IMR-90 (cell line): ENCODE results near the gene CYP19A1. TPM values are rescaled to one million over a fixed set of nuclear protein-coding genes. Genes with fewer than 3 reads are reported as not detected.
"Not testable (repeated sequence)": the region's sequence is repeated elsewhere in the genome, so short reads cannot be mapped to it uniquely, and the experiment has no call there.

Experiments
- ATAC-seq: fragments of 200-7000 bp; cut with Tn5 transposase; 2 replicates; pipeline ENCODE4 v1.9.1; 2020; ENCODE audit warnings: low read depth, mild to moderate bottlenecking, moderate library complexity
- BruUV-seq: library from RNA; stranded (reverse); fragments of 400-500 nt; replicated peaks from 2 replicates; lab custom pipeline; 2021; lab: Mats Ljungman, UMichigan
- CTCF ChIA-PET: fragments of 300-600 bp; formaldehyde crosslinking; extraction: SDS; loops from one replicate; lab custom pipeline; 2021; ENCODE audit warnings: antibody characterized with exemption; lab: Yijun Ruan, JAX
- POLR2A ChIA-PET: fragments of 300-600 bp; sonication (Branson Sonifier 250); formaldehyde crosslinking; loops from one replicate; lab custom pipeline; 2022; ENCODE audit warnings: antibody characterized with exemption; ENCODE audit not compliant: unreplicated experiment; lab: Charles Lee
- DNase-seq: peaks from one replicate; pipeline ENCODE4 v3.0.0; 2013
- H2AFZ ChIP-seq: replicated peaks from 2 replicates; pipeline ENCODE3; 2013; ENCODE audit warnings: low read length, mild to moderate bottlenecking; ENCODE audit not compliant: poor library complexity
- H2AK5ac ChIP-seq: 2 replicates; pipeline ENCODE4 v1.6.1; 2013; ENCODE audit warnings: low read depth, low read length, inconsistent platforms
- H2AK9ac ChIP-seq: replicated peaks from 2 replicates; pipeline ENCODE3; 2013; ENCODE audit warnings: mild to moderate bottlenecking, low read depth, low read length, moderate library complexity; ENCODE audit not compliant: poor library complexity
- H2BK120ac ChIP-seq: 2 replicates; pipeline ENCODE4 v1.6.1; 2013; ENCODE audit warnings: low read depth, low read length, inconsistent platforms
- H2BK15ac ChIP-seq: 3 replicates; pipeline ENCODE4 v1.6.1; 2013; ENCODE audit warnings: low read depth, low read length, inconsistent platforms
- H2BK20ac ChIP-seq: 2 replicates; pipeline ENCODE4 v1.6.1; 2013; ENCODE audit warnings: low read depth, mild to moderate bottlenecking, inconsistent platforms, low read length, moderate library complexity
- H2BK5ac ChIP-seq: 2 replicates; pipeline ENCODE4 v1.6.1; 2013; ENCODE audit warnings: mild to moderate bottlenecking, low read depth, low read length, inconsistent platforms; ENCODE audit not compliant: poor library complexity, severe bottlenecking
- H3K14ac ChIP-seq: replicated peaks from 2 replicates; pipeline ENCODE4 v1.6.1; 2013; ENCODE audit warnings: low read depth, low read length, inconsistent platforms
- H3K18ac ChIP-seq: 2 replicates; pipeline ENCODE4 v1.6.1; 2013; ENCODE audit warnings: low read depth, low read length, control low read depth
- H3K23ac ChIP-seq: 2 replicates; pipeline ENCODE4 v1.6.1; 2013; ENCODE audit warnings: low read depth, low read length, inconsistent platforms
- H3K27ac ChIP-seq: 2 replicates; pipeline ENCODE4 v1.5.1; 2013; ENCODE audit warnings: mild to moderate bottlenecking, control low read depth, low read length; ENCODE audit not compliant: insufficient read depth
- H3K27me3 ChIP-seq: 2 replicates; pipeline ENCODE4 v1.6.1; 2013; ENCODE audit warnings: low read length; ENCODE audit not compliant: control insufficient read depth, insufficient read depth
- H3K36me3 ChIP-seq: 2 replicates; pipeline ENCODE4 v1.6.1; 2013; ENCODE audit warnings: low read length, mixed read lengths; ENCODE audit not compliant: control insufficient read depth, insufficient read depth
- H3K4ac ChIP-seq: 2 replicates; pipeline ENCODE4 v1.6.1; 2013; ENCODE audit warnings: low read depth, low read length, inconsistent platforms
- H3K4me1 ChIP-seq: 2 replicates; pipeline ENCODE4 v1.6.1; 2013; ENCODE audit warnings: low read length, mixed read lengths; ENCODE audit not compliant: control insufficient read depth, insufficient read depth
- H3K4me2 ChIP-seq: 2 replicates; pipeline ENCODE4 v1.6.1; 2013; ENCODE audit warnings: low read depth, mild to moderate bottlenecking, control low read depth, low read length, moderate library complexity
- H3K4me3 ChIP-seq: 2 replicates; pipeline ENCODE4 v1.5.1; 2013; ENCODE audit warnings: low read depth, mild to moderate bottlenecking, control low read depth, low read length, moderate library complexity; ENCODE audit not compliant: insufficient read depth
- H3K56ac ChIP-seq: 2 replicates; pipeline ENCODE4 v1.6.1; 2013; ENCODE audit warnings: low read length, inconsistent platforms; ENCODE audit not compliant: insufficient read depth; ENCODE audit errors: extremely low read depth
- H3K79me1 ChIP-seq, 2 experiments: 2 replicates each; pipeline ENCODE4 v1.6.1; 2013; ENCODE audit warnings: low read length in 2 of 2, inconsistent platforms in 1 of 2, low read depth in 1 of 2
- H3K9ac ChIP-seq: 2 replicates; pipeline ENCODE4 v1.6.1; 2013; ENCODE audit warnings: low read depth, low read length, control low read depth
- H3K9me1 ChIP-seq: 2 replicates; pipeline ENCODE4 v1.6.1; 2013; ENCODE audit warnings: low read length, inconsistent platforms; ENCODE audit not compliant: insufficient read depth
- H3K9me3 ChIP-seq: 2 replicates; pipeline ENCODE4 v1.6.1; 2013; ENCODE audit warnings: low read length; ENCODE audit not compliant: control insufficient read depth, insufficient read depth
- H4K20me1 ChIP-seq: 2 replicates; pipeline ENCODE4 v1.6.1; 2013; ENCODE audit warnings: low read length, inconsistent platforms; ENCODE audit not compliant: insufficient read depth
- H4K5ac ChIP-seq: 2 replicates; pipeline ENCODE4 v1.6.1; 2013; ENCODE audit warnings: mild to moderate bottlenecking, low read depth, low read length, control low read depth
- H4K8ac ChIP-seq, 2 experiments: 2 replicates each; pipeline ENCODE4 v1.6.1; 2013; ENCODE audit warnings: low read depth in 2 of 2, low read length in 2 of 2, control low read depth in 1 of 2, inconsistent platforms in 1 of 2
- H4K91ac ChIP-seq: 2 replicates; pipeline ENCODE4 v1.6.1; 2013; ENCODE audit warnings: low read depth, low read length, inconsistent platforms; ENCODE audit not compliant: insufficient read depth
- WGBS, 2 experiments: methylation state at CpG; one replicate each; pipeline versions ENCODE4 v1.1.5 to v1.1.7; 2013; ENCODE audit warnings: missing lambda C conversion rate in 2 of 2; ENCODE audit not compliant: insufficient read length in 1 of 2; ENCODE audit errors: extremely low coverage in 2 of 2; 5-methylcytosine and 5-hydroxymethylcytosine counted together
- dilution Hi-C: fragments of 300-500 bp; cut with HindIII; formaldehyde crosslinking; loops from one replicate; pipeline ENCODE4 v1.14.3; 2018; ENCODE audit warnings: low sequenced_read_pairs; ENCODE audit not compliant: unreplicated experiment
- in situ Hi-C: fragments of 300-500 bp; cut with MboI; formaldehyde crosslinking; loops from 3 replicates; pipeline ENCODE4 v1.14.3; 2019; ENCODE audit warnings: low sequenced_read_pairs, inconsistent platforms, mixed read lengths
- intact Hi-C: fragments of 100-400 bp; cut with micrococcal nuclease; formaldehyde crosslinking; loops from 2 replicates; pipeline ENCODE4 v1.10.0; 2022
- polyA plus RNA-seq, 3 experiments: library from polyadenylated mRNA; depleted of rRNA; stranded (reverse); fragments of >200 nt; gene quantifications; 2 replicates each; pipeline ENCODE4 v1.2.3, GENCODE V29; 2012; ENCODE audit warnings: low replicate concordance in 1 of 3
- total RNA-seq: library from RNA; depleted of rRNA; stranded (reverse); fragments of >200 nt; gene quantifications from 2 replicates; pipeline ENCODE4 v1.2.3, GENCODE V29; 2012

Gene CYP19A1
- total and polyA plus RNA-seq, 2 of the 4 experiments (the other 2 are of a cell fraction) = not detected

DNA sequence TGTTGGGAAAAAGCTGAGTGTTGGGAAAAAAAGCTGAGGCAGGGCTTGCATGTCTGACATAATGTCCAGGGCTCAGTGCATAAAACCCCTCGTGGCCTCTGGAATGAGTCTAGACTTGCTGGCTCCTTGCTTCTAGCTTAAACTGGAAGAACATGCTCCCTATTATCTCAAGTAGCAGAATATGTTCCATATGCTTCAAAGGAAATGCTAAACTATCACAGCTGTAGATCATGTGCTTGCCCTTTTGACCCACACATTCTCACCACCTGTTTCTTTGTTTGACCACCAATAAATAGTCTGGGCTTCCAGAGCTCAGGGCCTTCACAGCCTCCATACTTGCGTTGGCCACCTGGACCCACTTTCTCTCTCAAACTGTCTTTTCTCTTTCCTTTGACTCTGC lies 56.2 kb downstream of the CYP19A1 start:
- H3K23ac ChIP-seq, H2BK120ac ChIP-seq, BruUV-seq, ATAC-seq, H2AFZ ChIP-seq, H2BK20ac ChIP-seq, H4K5ac ChIP-seq, H2AK9ac ChIP-seq, H4K20me1 ChIP-seq, H3K4me3 ChIP-seq, H3K9ac ChIP-seq, dilution Hi-C loops, H3K79me1 ChIP-seq, H2BK5ac ChIP-seq, H4K91ac ChIP-seq, H3K9me1 ChIP-seq, H3K27ac ChIP-seq, H3K36me3 ChIP-seq, H2BK15ac ChIP-seq, H3K4me1 ChIP-seq, H2AK5ac ChIP-seq, in situ Hi-C loops, H3K18ac ChIP-seq, H3K56ac ChIP-seq, H3K14ac ChIP-seq, H3K9me3 ChIP-seq, H3K4ac ChIP-seq, POLR2A ChIA-PET, H4K8ac ChIP-seq, H3K4me2 ChIP-seq: not testable (repeated sequence)
- peaks cover 48% of the 10 kb centered on the region for H3K27me3 ChIP-seq
- 40% methylated on average over 1 of the region's 2 CpGs; no CpG with 5 or more reads in 1 of the 2 experiments for WGBS, 2 experiments
- intact Hi-C loops = loop anchor here (5.0 kb wide), 1 partner anchor 215 kb away; no protein-coding TSS in a partner anchor
- CTCF ChIA-PET = interaction anchor here (1.1 to 5.2 kb wide), 6 partner anchors 10 to 96 kb away, joined by 3 to 89 read pairs (median 6); no protein-coding TSS in a partner anchor
- DNase-seq = peak; percentile 1
